G401 (cell line): Measurements from ENCODE around the gene SNX25. TPM values are rescaled to one million over a fixed set of nuclear protein-coding genes. Genes with fewer than 3 reads are reported as not detected.
A peak's percentile ranks its signal among the peaks of the same experiment; 100 is the strongest.
"Not testable (repeated sequence)": the region's sequence is repeated elsewhere in the genome, so short reads cannot be mapped to it uniquely, and the experiment has no call there.

Source experiments
- DNase-seq: peaks from one replicate; pipeline ENCODE4 v3.0.0-alpha.2; 2015; ENCODE audit warnings: low spot score
- in situ Hi-C: cut with HindIII; loops from 2 replicates; pipeline ENCODE4 v1.10.0; 2016; ENCODE audit warnings: low sequenced_read_pairs, mixed read lengths
- total RNA-seq: library from RNA; depleted of rRNA; stranded (reverse); fragments of >200 nt; shearing (Covaris generic); gene quantifications from 2 replicates; pipeline ENCODE4 v1.2.3, GENCODE V29; 2014

The SNX25 gene
- total RNA-seq, 1 experiment from 2014 or later = 13.7 TPM

- in situ Hi-C loops = no loop called here
- peak; percentile 89 for DNase-seq
Measured at GRCh38 chr4:185203486-185204237, 5.7 kb upstream of the SNX25 start, which contains the start of gene CFAP97. TSS of gene CFAP97 (minus strand) at chr4:185204000. CDS start at chr4:185191196, 12,804 bp downstream.

- in situ Hi-C loops = no loop called here
- peak; percentile 64 for DNase-seq
Measured at GRCh38 chr4:185204238-185204910, 5.0 kb upstream of the SNX25 start.

GRCh38 chr4:185205073-185205472 is 4.3 kb upstream of the SNX25 start:
- DNase-seq, in situ Hi-C loops: not testable (repeated sequence)

GRCh38 chr4:185205697-185206342 is 3.6 kb upstream of the SNX25 start:
- in situ Hi-C loops = no loop called here
- no peak for DNase-seq

GRCh38 chr4:185207466-185207865 is 1.9 kb upstream of the SNX25 start:
- no peak for DNase-seq
- in situ Hi-C loops = no loop called here

GRCh38 chr4:185209852-185210101 is 379 bp downstream of the SNX25 start:
- in situ Hi-C loops, DNase-seq: not testable (repeated sequence)

- in situ Hi-C loops = no loop called here
- DNase-seq = peak; percentile 70
Measured at GRCh38 chr4:185210102-185210981, 944 bp downstream of the SNX25 start.

GRCh38 chr4:185211035-185211434 is 1.6 kb downstream of the SNX25 start:
- peak; percentile 60 for DNase-seq
- in situ Hi-C loops = no loop called here

GRCh38 chr4:185211641-185212040 is 2.2 kb downstream of the SNX25 start:
- no peak for DNase-seq
- in situ Hi-C loops = no loop called here

GRCh38 chr4:185212581-185212980 is 3.2 kb downstream of the SNX25 start:
- in situ Hi-C loops = no loop called here
- DNase-seq = peak; percentile 37

GRCh38 chr4:185213877-185214276 is 4.5 kb downstream of the SNX25 start:
- in situ Hi-C loops = no loop called here
- DNase-seq = no peak

- in situ Hi-C loops = no loop called here
- peak; percentile 30 for DNase-seq
Measured at GRCh38 chr4:185215261-185215660, 5.9 kb downstream of the SNX25 start.

GRCh38 chr4:185217408-185217975 is 8.1 kb downstream of the SNX25 start:
- DNase-seq = peak; percentile 49

GRCh38 chr4:185218312-185218711 is 8.9 kb downstream of the SNX25 start:
- in situ Hi-C loops = no loop called here

More at GRCh38 chr4:185217408-185217975, 8.1 kb downstream of the SNX25 start:
- in situ Hi-C loops = no loop called here

GRCh38 chr4:185219551-185220344 is 10.3 kb downstream of the SNX25 start:
- peak; percentile 91 for DNase-seq
- in situ Hi-C loops = no loop called here

More at GRCh38 chr4:185218312-185218711, 8.9 kb downstream of the SNX25 start:
- peak; percentile 19 for DNase-seq

- no peak for DNase-seq
- in situ Hi-C loops = no loop called here
Measured at GRCh38 chr4:185221491-185221890, 12.1 kb downstream of the SNX25 start.

- DNase-seq = no peak
- in situ Hi-C loops = no loop called here
Measured at GRCh38 chr4:185221912-185222311, 12.5 kb downstream of the SNX25 start.

GRCh38 chr4:185222598-185222997 is 13.2 kb downstream of the SNX25 start:
- no peak for DNase-seq
- in situ Hi-C loops = no loop called here
